ENCODE measurements around the gene SNX21. TPM values are rescaled to one million over a fixed set of nuclear protein-coding genes. Genes with fewer than 3 reads are reported as not detected.

Gene SNX21
- total and polyA plus RNA-seq, 9 of the 15 experiments (the other 6 are each of a cell fraction or from before 2014, with no cell fraction given) = 0.10 to 1.2 (median 0.42) TPM

- no peak overlapping the region for H3K4me3 ChIP-seq
- H3K79me2 ChIP-seq (ENCODE audit: control insufficient read depth, insufficient read depth, low read length) = no peaks in the 10 kb centered on the region
- ATAC-seq (no peak; the same call in 2 of the 3 replicates), FAIRE-seq (no peak), DNase-seq (ENCODE audit: extremely low read depth in 1 of 4, low spot score in 3 of 4) (no peak)
- H3K4me1 ChIP-seq (replicated peaks in 1 of 2; ENCODE audit: control insufficient read depth in 2 of 2, insufficient read depth in 2 of 2, low read length in 2 of 2) = peaks cover 14 to 38% of the 10 kb centered on the region in 2 experiments; a peak in 4 of 5 replicates
- H3K9ac ChIP-seq (ENCODE audit: insufficient read depth in 1 of 2, low read depth in 2 of 2, low read length in 2 of 2) = peak overlapping the region in 1 of 2 experiments; percentile 72; a peak in 2 of 4 replicates
- WGBS (ENCODE audit: insufficient coverage, low coverage, missing lambda C conversion rate) = 25% methylated on average over 21 of the region's 24 CpGs
- ChIA-PET POLR2A (interaction anchor here (0.6 to 0.9 kb wide), 4 partner anchors 8 to 1718 kb away, joined by 3 read pairs; partner anchors contain the start of gene SNX21), CTCF (ENCODE audit: low intra/inter-chr PET ratio) (interaction anchor here (0.6 kb wide), 1 partner anchor 39 kb away, joined by 4 read pairs; no protein-coding TSS in a partner anchor)
- no peaks in the 10 kb centered on the region for H3K9me3 ChIP-seq (replicated peaks; ENCODE audit: control insufficient read depth, insufficient read depth, low read depth, low read length)
- no peaks in the 10 kb centered on the region for H3K9me1 ChIP-seq (ENCODE audit: control insufficient read depth, insufficient read depth, low read length)
- no peaks in the 10 kb centered on the region for H3K36me3 ChIP-seq (ENCODE audit: control insufficient read depth, insufficient read depth, low read length)
- in situ Hi-C loops (cut with MboI) (no loop called here), intact Hi-C loops (cut with micrococcal nuclease) (no loop called here)
- no peak for TF ChIP-seq HES1 (IDR thresholded peaks at IDR 0.05; ENCODE audit: low read depth)
- peak; percentile 89 for TF ChIP-seq ZBTB33 (CRISPR knock-in tag; IDR thresholded peaks at IDR 0.05)
- H3K27me3 ChIP-seq (ENCODE audit: control insufficient read depth in 2 of 2, insufficient read depth in 2 of 2, low read length in 2 of 2) = peaks cover 0 to 4% of the 10 kb centered on the region in 2 experiments; a peak in 1 of 5 replicates
- H4K20me1 ChIP-seq (replicated peaks; ENCODE audit: control insufficient read depth, insufficient read depth, low read length) = no peaks in the 10 kb centered on the region
- H3K4me2 ChIP-seq (ENCODE audit: insufficient read depth, low read length) = no peak overlapping the region
- H3K27ac ChIP-seq (ENCODE audit: extremely low read depth, low read depth, low read length) = no peak overlapping the region
- BruUV-seq (replicated peaks) = no TSS peak
- no peak overlapping the region for H2AFZ ChIP-seq (ENCODE audit: low read depth, low read length)
Measured at GRCh38 chr20:45822857-45823256, 10.7 kb upstream of the SNX21 start.
